ENCODE measurements around the gene GUCY1A2.

GUCY1A2 gene

DNA sequence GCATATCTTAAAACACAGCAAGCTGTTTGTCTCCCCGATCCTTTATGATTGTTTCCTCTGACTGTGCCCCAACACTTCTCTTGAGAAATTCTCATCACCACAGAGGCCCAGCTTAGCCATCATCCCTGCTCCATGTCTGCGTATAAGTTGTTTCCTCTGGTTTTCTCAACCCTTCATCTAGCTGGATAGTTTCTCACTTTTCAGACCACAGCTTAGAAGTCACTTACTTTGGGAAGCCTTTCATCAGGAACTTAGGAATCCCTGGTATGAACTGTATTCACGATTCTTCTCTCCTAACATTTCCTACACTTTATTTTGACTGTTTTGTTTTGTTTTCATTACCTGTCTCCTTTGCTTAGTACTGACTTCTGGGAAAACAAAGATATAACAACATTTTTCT, 295.2 kb downstream of the GUCY1A2 start:
- no peak for TF ChIP-seq CREB1 (IDR thresholded peaks at IDR 0.05; ENCODE audit: low read depth)

GRCh38 chr11:106717222-106717621, 301.1 kb downstream of the GUCY1A2 start:
- no peak for TF ChIP-seq EP300 (IDR thresholded peaks at IDR 0.05; ENCODE audit: borderline replicate concordance)
- TF ChIP-seq, protein P1, sequence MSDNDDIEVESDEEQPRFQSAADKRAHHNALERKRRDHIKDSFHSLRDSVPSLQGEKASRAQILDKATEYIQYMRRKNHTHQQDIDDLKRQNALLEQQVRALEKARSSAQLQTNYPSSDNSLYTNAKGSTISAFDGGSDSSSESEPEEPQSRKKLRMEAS (IDR thresholded peaks at IDR 0.05), result no peak
- TF ChIP-seq RAD21 (IDR thresholded peaks at IDR 0.05; ENCODE audit: low read depth), result no peak
- TF ChIP-seq REST (IDR thresholded peaks at IDR 0.05; ENCODE audit: low read depth), result no peak
- no peak for TF ChIP-seq EGR1 (IDR thresholded peaks at IDR 0.05)
- no peak for TF ChIP-seq FOXM1 (IDR thresholded peaks at IDR 0.05; ENCODE audit: borderline replicate concordance, low read depth)
- TF ChIP-seq USF1 (IDR thresholded peaks at IDR 0.05), result no peak
- no peak for TF ChIP-seq YY1 (IDR thresholded peaks at IDR 0.05; ENCODE audit: low read depth)
- TF ChIP-seq TEAD4 (IDR thresholded peaks at IDR 0.05), result no peak
- TF ChIP-seq TCF12 (IDR thresholded peaks at IDR 0.05; ENCODE audit: low read depth), result no peak
- TF ChIP-seq CREB1 (IDR thresholded peaks at IDR 0.05; ENCODE audit: low read depth), result no peak
- TF ChIP-seq NFIC (IDR thresholded peaks at IDR 0.05), result no peak
- no peak for TF ChIP-seq CEBPB (IDR thresholded peaks at IDR 0.05)
- TF ChIP-seq TAF1 (IDR thresholded peaks at IDR 0.05; ENCODE audit: low read depth), result no peak

GRCh38 chr11:106714199-106714598, 304.1 kb downstream of the GUCY1A2 start:
- TF ChIP-seq ZBTB7A (IDR thresholded peaks at IDR 0.05; ENCODE audit: low read depth) (no peak), FOXM1 (IDR thresholded peaks at IDR 0.05; ENCODE audit: borderline replicate concordance, low read depth) (no peak), CEBPB (IDR thresholded peaks at IDR 0.05) (no peak), CREB1 (IDR thresholded peaks at IDR 0.05; ENCODE audit: low read depth) (no peak), NFIC (IDR thresholded peaks at IDR 0.05) (no peak), TEAD4 (IDR thresholded peaks at IDR 0.05) (no peak), EP300 (IDR thresholded peaks at IDR 0.05; ENCODE audit: borderline replicate concordance) (no peak)

GRCh38 chr11:106708348-106708747, 309.9 kb downstream of the GUCY1A2 start:
- no peak for TF ChIP-seq ZBTB7A (IDR thresholded peaks at IDR 0.05; ENCODE audit: low read depth)
- TF ChIP-seq CEBPB (IDR thresholded peaks at IDR 0.05), result no peak
- no peak for TF ChIP-seq EP300 (IDR thresholded peaks at IDR 0.05; ENCODE audit: borderline replicate concordance)
- TF ChIP-seq RAD21 (IDR thresholded peaks at IDR 0.05; ENCODE audit: low read depth), result no peak
- TF ChIP-seq TEAD4 (IDR thresholded peaks at IDR 0.05), result no peak
- no peak for TF ChIP-seq TAF1 (IDR thresholded peaks at IDR 0.05; ENCODE audit: low read depth)
- TF ChIP-seq, protein P1 (IDR thresholded peaks at IDR 0.05), result no peak
- no peak for TF ChIP-seq CREB1 (IDR thresholded peaks at IDR 0.05; ENCODE audit: low read depth)
- TF ChIP-seq EGR1 (IDR thresholded peaks at IDR 0.05), result no peak
- TF ChIP-seq YY1 (IDR thresholded peaks at IDR 0.05; ENCODE audit: low read depth), result no peak

- TF ChIP-seq, protein P1 (IDR thresholded peaks at IDR 0.05), result no peak
- no peak for TF ChIP-seq NFIC (IDR thresholded peaks at IDR 0.05)
- no peak for TF ChIP-seq ZBTB7A (IDR thresholded peaks at IDR 0.05; ENCODE audit: low read depth)
Observed at GRCh38 chr11:106706355-106706754, 311.9 kb downstream of the GUCY1A2 start.

DNA sequence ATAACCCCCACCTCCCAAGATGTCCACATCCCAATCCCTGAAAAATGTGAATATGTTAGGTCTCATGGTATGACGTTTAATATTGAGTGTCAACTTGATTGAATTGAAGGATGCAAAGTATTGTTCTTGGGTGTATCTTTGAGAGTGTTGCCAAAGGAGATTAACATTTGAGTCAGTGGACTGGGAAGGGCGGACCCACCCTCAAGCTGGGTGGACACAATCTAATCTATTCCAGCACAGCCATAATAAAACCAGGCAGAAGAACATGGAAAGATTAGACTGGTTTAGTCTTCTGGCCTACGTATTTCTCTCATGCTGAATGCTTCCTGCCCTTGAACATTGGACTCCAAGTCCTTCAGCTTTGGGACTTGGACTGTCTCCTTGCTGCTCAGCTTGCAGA, 315.5 kb downstream of the GUCY1A2 start:
- TF ChIP-seq USF1 (IDR thresholded peaks at IDR 0.05) (no peak), ZBTB7A (IDR thresholded peaks at IDR 0.05; ENCODE audit: low read depth) (no peak), TCF12 (IDR thresholded peaks at IDR 0.05; ENCODE audit: low read depth) (no peak), RAD21 (IDR thresholded peaks at IDR 0.05; ENCODE audit: low read depth) (no peak), TAF1 (IDR thresholded peaks at IDR 0.05; ENCODE audit: low read depth) (no peak), NFIC (IDR thresholded peaks at IDR 0.05) (no peak), REST (IDR thresholded peaks at IDR 0.05; ENCODE audit: low read depth) (no peak), CREB1 (IDR thresholded peaks at IDR 0.05; ENCODE audit: low read depth) (no peak), YY1 (IDR thresholded peaks at IDR 0.05; ENCODE audit: low read depth) (no peak), CEBPB (IDR thresholded peaks at IDR 0.05) (no peak), FOXM1 (IDR thresholded peaks at IDR 0.05; ENCODE audit: borderline replicate concordance, low read depth) (no peak)

All from Ishikawa (cell line).